Neural cell (in vitro differentiated cells): ENCODE measurements around the gene ATAD2B. TPM values are rescaled to one million over a fixed set of nuclear protein-coding genes. Genes with fewer than 3 reads are reported as not detected.

Experiments used
- H2AFZ ChIP-seq: fragments of 200-600, 300-800 bp; sonication (generic), shearing (Covaris generic); 2 replicates; pipeline ENCODE4 v1.6.0; 2014; ENCODE audit warnings: low read depth, mild to moderate bottlenecking, antibody characterized with exemption, low read length, moderate library complexity
- H3F3A ChIP-seq: fragments of 200-600 bp; shearing (Covaris generic); 2 replicates; pipeline ENCODE4 v1.6.1; 2016; ENCODE audit warnings: mild to moderate bottlenecking, moderate library complexity, mixed read lengths, antibody characterized with exemption, low read length; ENCODE audit not compliant: insufficient read depth, poor library complexity, severe bottlenecking
- H3K27ac ChIP-seq: fragments of 200-600, 300-800 bp; sonication (generic), shearing (Covaris generic); 2 replicates; pipeline ENCODE4 v1.5.1; 2014; ENCODE audit warnings: mild to moderate bottlenecking, low read length, moderate library complexity
- H3K27me3 ChIP-seq: fragments of 300-800, 200-600 bp; sonication (generic), shearing (Covaris generic); 2 replicates; pipeline ENCODE4 v1.6.0; 2014; ENCODE audit warnings: mild to moderate bottlenecking, low read depth, low read length, moderate library complexity; ENCODE audit not compliant: insufficient read depth
- H3K36me3 ChIP-seq: fragments of 300-800, 200-600 bp; sonication (generic), shearing (Covaris generic); 2 replicates; pipeline ENCODE4 v1.5.1; 2014; ENCODE audit warnings: mild to moderate bottlenecking, antibody characterized with exemption, low read length, moderate library complexity; ENCODE audit not compliant: insufficient read depth
- H3K4me2 ChIP-seq: fragments of 300-800, 200-600 bp; sonication (generic), shearing (Covaris generic); 2 replicates; pipeline ENCODE4 v1.6.0; 2014; ENCODE audit warnings: mild to moderate bottlenecking, low read length
- H3K4me3 ChIP-seq: fragments of 300-800, 200-600 bp; sonication (generic), shearing (Covaris generic); 2 replicates; pipeline ENCODE4 v1.5.1; 2014; ENCODE audit warnings: mild to moderate bottlenecking, low read length, moderate library complexity
- H3K79me2 ChIP-seq: fragments of 200-600 bp; shearing (Covaris generic); replicated peaks from 2 replicates; pipeline ENCODE4 v1.6.0; 2014; ENCODE audit warnings: mild to moderate bottlenecking, low read length, moderate library complexity; ENCODE audit not compliant: insufficient read depth
- H3K9ac ChIP-seq: fragments of 300-800, 200-600 bp; sonication (generic), shearing (Covaris generic); 2 replicates; pipeline ENCODE4 v1.6.1; 2016; ENCODE audit warnings: mild to moderate bottlenecking, low read length, mixed read lengths
- H3K9me2 ChIP-seq: fragments of 200-600 bp; shearing (Covaris generic); 2 replicates; pipeline ENCODE4 v1.6.1; 2016; ENCODE audit warnings: mild to moderate bottlenecking, low read length, mixed read lengths; ENCODE audit not compliant: insufficient read depth
- H3K9me3 ChIP-seq: fragments of 200-600, 300-800 bp; sonication (generic), shearing (Covaris generic); 2 replicates; pipeline ENCODE4 v1.6.1; 2016; ENCODE audit warnings: mild to moderate bottlenecking, mixed run types, low read length, moderate library complexity, mixed read lengths
- H4K20me1 ChIP-seq: fragments of 200-600 bp; shearing (Covaris generic); 2 replicates; pipeline ENCODE4 v1.6.1; 2016; ENCODE audit warnings: mild to moderate bottlenecking, mixed run types; ENCODE audit not compliant: insufficient read depth
- CTCF ChIP-seq: fragments of 450-650 bp; IDR thresholded peaks from 2 replicates; pipeline ENCODE4 v1.5.1; 2014; ENCODE audit warnings: antibody characterized with exemption, mild to moderate bottlenecking, moderate library complexity; ENCODE audit not compliant: poor library complexity, severe bottlenecking
- EP300 ChIP-seq: fragments of 450-650 bp; conservative IDR thresholded peaks from 2 replicates; pipeline ENCODE4 v1.6.1; 2014; ENCODE audit warnings: antibody characterized with exemption, mild to moderate bottlenecking, moderate library complexity; ENCODE audit not compliant: poor library complexity, severe bottlenecking
- EZH2 ChIP-seq: fragments of 200-600, 300-800 bp; shearing (Covaris generic), sonication (generic); IDR thresholded peaks from 2 replicates; pipeline ENCODE4 v1.6.1; 2014; ENCODE audit warnings: antibody characterized with exemption, low read length, borderline replicate concordance, mild to moderate bottlenecking; ENCODE audit not compliant: insufficient read depth, poor library complexity, severe bottlenecking
- MXI1 ChIP-seq: fragments of 450-650 bp; conservative IDR thresholded peaks from 2 replicates; pipeline ENCODE4 v1.6.1; 2014; ENCODE audit warnings: antibody characterized with exemption, mild to moderate bottlenecking; ENCODE audit not compliant: poor library complexity, severe bottlenecking
- POLR2AphosphoS5 ChIP-seq: IDR thresholded peaks from 2 replicates; pipeline ENCODE4 v1.6.1; 2012
- RAD21 ChIP-seq: fragments of 450-650 bp; conservative IDR thresholded peaks from 2 replicates; pipeline ENCODE4 v1.6.1; 2014; ENCODE audit warnings: antibody characterized with exemption, mild to moderate bottlenecking, moderate library complexity
- REST ChIP-seq: IDR thresholded peaks from 2 replicates; pipeline ENCODE4 v1.6.1; 2012; ENCODE audit warnings: borderline replicate concordance
- SMC3 ChIP-seq: fragments of 450-650 bp; conservative IDR thresholded peaks from 2 replicates; pipeline ENCODE4 v1.6.1; 2014; ENCODE audit warnings: antibody characterized with exemption, mild to moderate bottlenecking, moderate library complexity; ENCODE audit not compliant: poor library complexity
- TAF1 ChIP-seq: IDR thresholded peaks from 2 replicates; pipeline ENCODE4 v1.6.1; 2012; ENCODE audit warnings: low read depth
- polyA plus RNA-seq: library from polyadenylated mRNA; depleted of rRNA; stranded (reverse); fragments of >200 nt; gene quantifications from 2 replicates; pipeline ENCODE4 v1.2.3, GENCODE V29; 2014

Gene ATAD2B
- polyA plus RNA-seq, 1 donor from 2014 or later = 37.6 TPM

- TF ChIP-seq SMC3 = no peak
- no peak for TF ChIP-seq EP300
- Histone ChIP-seq H3K9me3 (no peaks in the 10 kb centered on the region), H3K9ac (no peak overlapping the region), H4K20me1 (no peaks in the 10 kb centered on the region), H3K27me3 (no peaks in the 10 kb centered on the region), H3K4me2 (no peak overlapping the region), H3F3A (no peaks in the 10 kb centered on the region), H2AFZ (no peak overlapping the region), H3K4me3 (no peak overlapping the region), H3K27ac (no peak overlapping the region), H3K79me2 (no peaks in the 10 kb centered on the region), H3K9me2 (no peaks in the 10 kb centered on the region), H3K36me3 (peaks cover 3% of the 10 kb centered on the region)
These were observed 65.0 kb downstream of the ATAD2B start for GRCh38 chr2:23861952-23862351.

GRCh38 chr2:23859983-23860382, 66.9 kb downstream of the ATAD2B start:
- peaks cover 3% of the 10 kb centered on the region for H3K36me3 ChIP-seq

More at GRCh38 chr2:23859983-23860382, 66.9 kb downstream of the ATAD2B start:
- Histone ChIP-seq H4K20me1 (no peaks in the 10 kb centered on the region), H2AFZ (no peak overlapping the region), H3K79me2 (no peaks in the 10 kb centered on the region), H3K9me2 (no peaks in the 10 kb centered on the region), H3F3A (no peaks in the 10 kb centered on the region), H3K9ac (no peak overlapping the region), H3K9me3 (no peaks in the 10 kb centered on the region), H3K4me2 (no peak overlapping the region), H3K4me3 (no peak overlapping the region), H3K27me3 (no peaks in the 10 kb centered on the region), H3K27ac (no peak overlapping the region)
- TF ChIP-seq TAF1 (no peak), MXI1 (no peak), REST (no peak), EP300 (no peak), POLR2AphosphoS5 (no peak), CTCF (no peak), EZH2 (no peak), SMC3 (no peak), RAD21 (no peak)
